Smooth muscle cell (in vitro differentiated cells): Measurements from ENCODE around the gene GRM7. TPM values are rescaled to one million over a fixed set of nuclear protein-coding genes. Genes with fewer than 3 reads are reported as not detected.

Source experiments
- DNase-seq: peaks from one replicate; lab custom pipeline; 2025; ENCODE audit not compliant: unreplicated experiment; lab: John Stamatoyannopoulos, UW
- H2AFZ ChIP-seq: fragments of 200-600 bp; sonication (generic); 2 replicates; pipeline ENCODE4 v1.6.0; 2016; ENCODE audit warnings: antibody characterized with exemption, low read depth, mild to moderate bottlenecking
- H3F3A ChIP-seq: fragments of 200-600 bp; sonication (generic); 2 replicates; pipeline ENCODE4 v1.6.0; 2017; ENCODE audit warnings: antibody characterized with exemption, low read depth
- H3K27ac ChIP-seq: fragments of 200-600 bp; sonication (generic); 2 replicates; pipeline ENCODE4 v1.5.1; 2016; ENCODE audit warnings: low read depth, mild to moderate bottlenecking
- H3K27me3 ChIP-seq: fragments of 200-600 bp; sonication (generic); 2 replicates; pipeline ENCODE4 v1.6.1; 2016; ENCODE audit warnings: low read depth, mild to moderate bottlenecking
- H3K36me3 ChIP-seq: fragments of 200-600 bp; sonication (generic); 2 replicates; pipeline ENCODE4 v1.5.1; 2016; ENCODE audit warnings: low read depth
- H3K4me1 ChIP-seq: fragments of 200-600 bp; sonication (generic); 2 replicates; pipeline ENCODE4 v1.5.1; 2016; ENCODE audit warnings: low read depth
- H3K4me2 ChIP-seq: fragments of 200-600 bp; sonication (generic); 2 replicates; pipeline ENCODE4 v1.6.0; 2016; ENCODE audit warnings: mild to moderate bottlenecking
- H3K4me3 ChIP-seq: fragments of 200-600 bp; sonication (generic); 2 replicates; pipeline ENCODE4 v1.5.1; 2016; ENCODE audit warnings: mild to moderate bottlenecking
- H3K79me2 ChIP-seq: fragments of 200-600 bp; sonication (generic); 2 replicates; pipeline ENCODE4 v1.6.0; 2016; ENCODE audit warnings: low read depth, mild to moderate bottlenecking
- H3K9ac ChIP-seq: fragments of 200-600 bp; sonication (generic); 2 replicates; pipeline ENCODE4 v1.6.0; 2016; ENCODE audit warnings: low read depth
- H3K9me3 ChIP-seq: fragments of 200-600 bp; sonication (generic); replicated peaks from 2 replicates; pipeline ENCODE4 v1.5.1; 2016; ENCODE audit warnings: low read depth
- H4K20me1 ChIP-seq: fragments of 200-600 bp; sonication (generic); 2 replicates; pipeline ENCODE4 v1.6.0; 2016; ENCODE audit warnings: low read depth
- CTCF ChIP-seq: fragments of 200-600 bp; sonication (generic); IDR thresholded peaks from 2 replicates; pipeline ENCODE4 v1.5.1; 2017; ENCODE audit warnings: borderline replicate concordance, mild to moderate bottlenecking, antibody characterized with exemption; ENCODE audit not compliant: insufficient read depth, poor library complexity, severe bottlenecking
- WGBS: methylation state at CpG from one replicate; pipeline ENCODE4 v1.1.7; 2016; ENCODE audit warnings: low lambda C conversion rate; 5-methylcytosine and 5-hydroxymethylcytosine counted together
- polyA plus RNA-seq: library from polyadenylated mRNA; unstranded; fragments of >200 nt; fragmentation: Nextera tagmentation; extraction: Ambion mirVana; gene quantifications from 2 replicates; pipeline ENCODE4 v1.2.1, GENCODE V29; 2016
- total RNA-seq: library from RNA; depleted of rRNA; stranded (reverse); fragments of >200 nt; gene quantifications from 2 replicates; pipeline ENCODE4 v1.2.3, GENCODE V29; 2014

GRM7 gene
- total and polyA plus RNA-seq, 2 experiments from 2014 or later: not detected

GRCh38 chr3:7752005-7752404, 891.1 kb downstream of the GRM7 start:
- 87% methylated on average over 1 of the region's 1 CpG for WGBS
- Histone ChIP-seq H3K27ac (no peak overlapping the region), H3K79me2 (no peaks in the 10 kb centered on the region), H3K4me1 (no peaks in the 10 kb centered on the region), H3K4me2 (no peak overlapping the region), H3K36me3 (no peaks in the 10 kb centered on the region), H3K9me3 (no peaks in the 10 kb centered on the region), H3K4me3 (no peak overlapping the region), H3K27me3 (no peaks in the 10 kb centered on the region), H3K9ac (no peak overlapping the region), H2AFZ (no peak overlapping the region), H3F3A (no peaks in the 10 kb centered on the region), H4K20me1 (no peaks in the 10 kb centered on the region)
- no peak for TF ChIP-seq CTCF
- DNase-seq: no peak

- Histone ChIP-seq H3F3A (no peaks in the 10 kb centered on the region), H3K4me2 (no peak overlapping the region), H3K4me1 (no peaks in the 10 kb centered on the region), H3K79me2 (no peaks in the 10 kb centered on the region), H3K9ac (no peak overlapping the region), H3K27me3 (no peaks in the 10 kb centered on the region), H3K27ac (no peak overlapping the region), H4K20me1 (no peaks in the 10 kb centered on the region), H3K36me3 (no peaks in the 10 kb centered on the region), H3K9me3 (no peaks in the 10 kb centered on the region), H2AFZ (no peak overlapping the region), H3K4me3 (no peak overlapping the region)
- 88% methylated on average over 4 of the region's 4 CpGs for WGBS
- no peak for DNase-seq
- no peak for TF ChIP-seq CTCF
These were observed 893.9 kb downstream of the GRM7 start for GRCh38 chr3:7754653-7755441.

- DNase-seq: no peak
- 94% methylated on average over 7 of the region's 7 CpGs for WGBS
- no peak overlapping the region for H3K4me2 ChIP-seq
These were observed 898.7 kb downstream of the GRM7 start for GRCh38 chr3:7759630-7760029.

More at GRCh38 chr3:7759630-7760029, 898.7 kb downstream of the GRM7 start:
- Histone ChIP-seq H2AFZ (no peak overlapping the region), H3K36me3 (no peaks in the 10 kb centered on the region), H3K9ac (no peak overlapping the region), H3K27me3 (no peaks in the 10 kb centered on the region), H3K4me1 (no peaks in the 10 kb centered on the region), H3K4me3 (no peak overlapping the region), H3K9me3 (no peaks in the 10 kb centered on the region), H3F3A (no peaks in the 10 kb centered on the region), H3K27ac (no peak overlapping the region), H3K79me2 (no peaks in the 10 kb centered on the region), H4K20me1 (no peaks in the 10 kb centered on the region)
- no peak for TF ChIP-seq CTCF
